PFSK-1 (cell line): ENCODE data around the gene DNPEP.

Source experiments
- FOXP2 ChIP-seq: optimal IDR thresholded peaks from 2 replicates; pipeline ENCODE3; 2011; ENCODE audit warnings: borderline replicate concordance, control low read depth, inconsistent platforms; ENCODE audit not compliant: insufficient read depth; ENCODE audit errors: extremely low read length, extremely low read depth
- POLR2AphosphoS5 ChIP-seq: IDR thresholded peaks from 2 replicates; pipeline ENCODE4 v1.6.1; 2012; ENCODE audit warnings: low read depth, mild to moderate bottlenecking, control low read depth, low read length, moderate library complexity
- SIN3A ChIP-seq: IDR thresholded peaks from 2 replicates; pipeline ENCODE4 v1.6.1; 2012; ENCODE audit warnings: mild to moderate bottlenecking, low read length, moderate library complexity, borderline replicate concordance; ENCODE audit not compliant: insufficient read depth
- TAF1 ChIP-seq: IDR thresholded peaks from 2 replicates; pipeline ENCODE4 v1.6.1; 2012; ENCODE audit warnings: low read length, control low read depth, borderline replicate concordance; ENCODE audit not compliant: insufficient read depth
- TF ChIP-seq, protein P1 (sequence below), 2 experiments: IDR thresholded peaks; 2 replicates each; pipeline versions ENCODE4 v1.6.1 to v1.8.0; 2011 to 2012; ENCODE audit warnings: low read depth in 2 of 2, low read length in 2 of 2, control low read depth in 1 of 2, inconsistent platforms in 1 of 2, mild to moderate bottlenecking in 1 of 2, moderate library complexity in 1 of 2; ENCODE audit not compliant: insufficient read depth in 1 of 2

Gene DNPEP

DNA sequence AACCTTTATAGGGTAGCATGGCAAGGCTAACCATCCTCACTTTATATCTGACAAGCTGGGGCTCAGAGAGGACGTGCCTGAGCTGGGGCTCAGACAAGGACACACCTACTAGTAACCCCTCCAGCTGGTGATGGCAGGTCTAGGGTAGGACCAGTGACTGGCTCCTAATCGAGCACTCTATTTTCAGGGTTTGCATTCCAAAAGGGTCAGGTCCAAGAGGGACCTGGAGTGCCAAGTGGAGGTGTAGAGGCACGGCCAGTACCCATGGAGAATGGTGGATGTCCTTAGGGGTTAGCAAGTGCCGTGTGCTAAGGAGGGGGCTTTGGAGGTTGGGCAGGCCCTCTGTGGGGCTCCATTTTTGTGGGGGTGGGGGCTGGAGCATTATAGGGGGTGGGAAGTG lies 29.2 kb upstream of the DNPEP start:
- TF ChIP-seq POLR2AphosphoS5, result no peak
- TF ChIP-seq, protein P1, sequence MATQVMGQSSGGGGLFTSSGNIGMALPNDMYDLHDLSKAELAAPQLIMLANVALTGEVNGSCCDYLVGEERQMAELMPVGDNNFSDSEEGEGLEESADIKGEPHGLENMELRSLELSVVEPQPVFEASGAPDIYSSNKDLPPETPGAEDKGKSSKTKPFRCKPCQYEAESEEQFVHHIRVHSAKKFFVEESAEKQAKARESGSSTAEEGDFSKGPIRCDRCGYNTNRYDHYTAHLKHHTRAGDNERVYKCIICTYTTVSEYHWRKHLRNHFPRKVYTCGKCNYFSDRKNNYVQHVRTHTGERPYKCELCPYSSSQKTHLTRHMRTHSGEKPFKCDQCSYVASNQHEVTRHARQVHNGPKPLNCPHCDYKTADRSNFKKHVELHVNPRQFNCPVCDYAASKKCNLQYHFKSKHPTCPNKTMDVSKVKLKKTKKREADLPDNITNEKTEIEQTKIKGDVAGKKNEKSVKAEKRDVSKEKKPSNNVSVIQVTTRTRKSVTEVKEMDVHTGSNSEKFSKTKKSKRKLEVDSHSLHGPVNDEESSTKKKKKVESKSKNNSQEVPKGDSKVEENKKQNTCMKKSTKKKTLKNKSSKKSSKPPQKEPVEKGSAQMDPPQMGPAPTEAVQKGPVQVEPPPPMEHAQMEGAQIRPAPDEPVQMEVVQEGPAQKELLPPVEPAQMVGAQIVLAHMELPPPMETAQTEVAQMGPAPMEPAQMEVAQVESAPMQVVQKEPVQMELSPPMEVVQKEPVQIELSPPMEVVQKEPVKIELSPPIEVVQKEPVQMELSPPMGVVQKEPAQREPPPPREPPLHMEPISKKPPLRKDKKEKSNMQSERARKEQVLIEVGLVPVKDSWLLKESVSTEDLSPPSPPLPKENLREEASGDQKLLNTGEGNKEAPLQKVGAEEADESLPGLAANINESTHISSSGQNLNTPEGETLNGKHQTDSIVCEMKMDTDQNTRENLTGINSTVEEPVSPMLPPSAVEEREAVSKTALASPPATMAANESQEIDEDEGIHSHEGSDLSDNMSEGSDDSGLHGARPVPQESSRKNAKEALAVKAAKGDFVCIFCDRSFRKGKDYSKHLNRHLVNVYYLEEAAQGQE (IDR thresholded peaks at IDR 0.05; ENCODE audit: insufficient read depth in 1 of 2, low read depth in 2 of 2, low read length in 2 of 2), result no peak
- no peak for TF ChIP-seq FOXP2
- no peak for TF ChIP-seq TAF1
- TF ChIP-seq SIN3A, result no peak

DNA sequence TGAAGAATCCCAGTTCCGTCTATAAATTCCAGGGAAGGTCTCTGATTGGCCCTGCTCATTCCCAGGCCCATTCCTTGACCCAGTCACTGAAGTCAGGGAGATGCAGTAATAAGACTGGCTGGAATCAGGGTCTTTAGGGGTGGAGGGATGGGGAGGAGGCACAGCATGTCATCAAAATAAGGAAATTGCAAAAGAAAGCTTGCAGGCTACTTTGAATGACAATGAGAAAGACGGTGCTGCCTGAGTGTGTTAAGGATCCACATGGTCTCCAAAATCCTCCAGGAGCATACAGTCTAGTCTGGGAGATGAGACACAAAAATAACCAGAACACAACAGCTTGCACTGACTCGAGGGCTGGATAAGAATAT lies 28.5 kb upstream of the DNPEP start:
- TF ChIP-seq, protein P1 (IDR thresholded peaks at IDR 0.05; ENCODE audit: insufficient read depth in 1 of 2, low read depth in 2 of 2, low read length in 2 of 2), result no peak
- TF ChIP-seq FOXP2 (no peak), POLR2AphosphoS5 (no peak), SIN3A (no peak), TAF1 (no peak)

DNA sequence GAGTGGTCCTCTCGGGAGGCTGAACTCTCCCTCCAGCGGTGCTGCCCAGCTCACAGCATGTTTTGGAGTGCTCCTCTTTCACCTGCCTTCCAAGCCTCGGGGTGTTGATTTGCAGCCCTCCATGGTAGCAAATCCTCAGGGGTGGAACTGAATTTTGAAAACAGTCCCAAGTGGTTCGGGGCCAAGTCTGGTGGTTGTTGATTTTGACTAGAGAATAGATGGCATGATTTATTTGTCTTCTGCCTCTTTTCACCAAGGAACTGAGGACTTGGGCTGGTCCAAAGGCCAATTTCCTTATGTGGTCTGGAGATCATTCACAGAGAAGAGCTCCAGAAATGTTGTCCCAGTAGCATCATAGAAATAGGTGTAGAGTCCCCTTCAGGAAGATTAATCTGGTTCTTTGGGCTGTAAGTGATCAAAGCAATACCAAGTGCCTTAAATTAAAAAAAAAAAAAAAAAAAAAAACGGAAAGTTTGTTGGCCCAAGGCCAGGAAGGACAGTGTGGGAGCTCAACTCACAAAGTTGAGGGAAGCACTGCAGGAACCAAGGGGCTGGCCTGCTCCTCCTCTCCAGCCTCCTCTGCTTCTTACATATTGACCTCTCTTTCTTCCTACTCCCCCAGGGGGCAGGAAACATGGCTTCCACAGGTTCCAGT lies 28.0 kb upstream of the DNPEP start:
- TF ChIP-seq, protein P1 (IDR thresholded peaks at IDR 0.05; ENCODE audit: insufficient read depth in 1 of 2, low read depth in 2 of 2, low read length in 2 of 2), result no peak
- TF ChIP-seq FOXP2 (no peak), TAF1 (no peak), SIN3A (no peak), POLR2AphosphoS5 (no peak)

DNA sequence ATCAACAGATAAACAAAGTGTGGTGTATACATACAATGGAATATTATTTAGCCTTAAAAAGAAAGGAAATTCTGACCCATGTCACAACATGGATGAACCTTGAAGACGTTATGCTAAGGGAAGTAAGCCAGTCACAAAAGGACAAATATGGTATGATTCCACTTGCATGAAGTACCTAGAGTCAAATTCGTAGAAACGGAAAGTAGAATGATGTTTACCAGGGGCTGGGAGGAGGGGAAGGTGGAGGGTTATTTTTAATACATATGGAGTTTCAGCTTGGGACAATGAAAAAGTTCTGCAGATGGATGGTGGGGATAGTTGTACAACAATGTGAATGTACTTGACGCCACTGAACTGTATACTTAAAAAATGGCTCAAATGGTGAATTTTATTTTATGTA lies 27.1 kb upstream of the DNPEP start:
- no peak for TF ChIP-seq POLR2AphosphoS5

DNA sequence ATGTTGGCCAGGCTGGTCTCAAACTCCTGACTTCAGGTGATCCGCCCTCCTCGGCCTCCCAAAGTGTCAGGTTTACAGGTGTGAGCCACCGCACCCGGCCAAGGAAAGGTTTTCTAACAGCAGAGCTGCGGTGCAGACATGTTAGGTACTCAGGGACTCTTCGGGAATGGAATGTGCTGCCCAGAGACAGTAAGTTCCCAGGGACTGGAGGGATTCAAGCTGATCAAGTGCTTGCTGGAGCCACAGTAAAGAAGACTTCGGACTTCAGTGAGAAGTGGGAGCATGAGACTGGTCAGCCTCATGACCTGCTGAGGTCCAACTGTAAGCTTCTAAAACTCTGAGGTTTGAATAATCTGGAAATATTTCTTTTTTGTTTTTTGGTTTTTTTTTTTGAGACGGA lies 22.7 kb upstream of the DNPEP start:
- TF ChIP-seq, protein P1 (IDR thresholded peaks at IDR 0.05; ENCODE audit: insufficient read depth in 1 of 2, low read depth in 2 of 2, low read length in 2 of 2), result no peak
- no peak for TF ChIP-seq FOXP2
- TF ChIP-seq SIN3A, result no peak
- TF ChIP-seq POLR2AphosphoS5, result no peak
- TF ChIP-seq TAF1, result no peak
